PC-3 (cell line): ENCODE measurements around the gene HOXD12.

Source experiments
- CTCF ChIP-seq: fragments of 300-600 bp; sonication (generic); conservative IDR thresholded peaks from 2 replicates; pipeline ENCODE4 v1.5.1; 2017; ENCODE audit warnings: antibody characterized with exemption, low read depth, mild to moderate bottlenecking, low read length
- EZH2phosphoT487 ChIP-seq: fragments of 300-600 bp; sonication (generic); IDR thresholded peaks from 2 replicates; pipeline ENCODE4 v1.6.1; 2018; ENCODE audit warnings: mild to moderate bottlenecking, antibody characterized with exemption, low read length, borderline replicate concordance

- TF ChIP-seq CTCF (no peak), EZH2phosphoT487 (no peak)
Measured at GRCh38 chr2:176087330-176088047, 12.1 kb upstream of the HOXD12 start.
